ENCODE data around the gene ELK3. TPM values are rescaled to one million over a fixed set of nuclear protein-coding genes. Genes with fewer than 3 reads are reported as not detected.
A peak's percentile ranks its signal among the peaks of the same experiment; 100 is the strongest.

Gene ELK3
- 50.2 and 67.6 TPM in 2 replicates for total RNA-seq

GRCh38 chr12:96193725-96194575 is at the start of gene ELK3:
Gene ELK3, plus strand, starts transcription at chr12:96194375.
- DNase-seq (ENCODE audit: low read depth in 2 of 2), result peak; percentile 95 to 98

DNA sequence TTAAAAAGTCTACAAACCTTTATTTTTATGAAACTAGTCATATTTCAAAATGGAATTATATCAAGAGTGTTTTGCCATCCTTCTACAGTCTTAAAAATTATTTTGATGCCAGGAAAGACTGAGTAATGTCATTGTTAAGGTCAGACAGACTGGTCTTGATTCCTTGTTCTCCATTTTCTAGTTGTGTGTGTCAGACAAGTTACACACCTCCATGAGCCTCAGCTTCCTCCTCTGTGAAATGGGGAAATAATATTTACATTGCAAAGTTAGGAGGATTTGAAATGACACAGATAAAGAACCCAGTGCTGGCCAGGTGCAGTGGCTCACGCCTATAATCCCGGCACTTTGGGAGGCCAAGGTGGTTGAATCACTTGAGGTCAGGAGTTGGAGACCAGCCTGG is 47.4 kb upstream of the ELK3 start:
- no peak for DNase-seq (ENCODE audit: low read depth in 2 of 2)

DNA sequence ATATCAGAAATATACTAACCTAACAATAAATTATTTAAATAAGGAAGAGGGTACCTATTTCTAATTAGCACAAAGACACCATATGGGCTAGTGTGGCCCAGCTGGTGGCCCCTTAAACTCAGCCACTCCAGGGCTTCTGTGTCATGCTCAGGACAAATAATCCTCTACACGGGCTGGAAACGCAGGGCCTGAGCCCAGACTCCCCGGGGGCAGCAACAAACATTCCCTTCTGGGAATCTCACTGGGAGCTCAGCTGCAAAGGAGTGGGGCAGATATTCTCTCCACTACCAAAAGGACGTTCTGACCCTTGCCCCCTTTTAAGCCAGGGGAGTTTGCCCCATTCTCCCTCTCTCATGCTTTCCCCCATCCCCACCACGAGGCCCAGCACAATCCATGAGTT is 43.7 kb upstream of the ELK3 start:
- no peak for DNase-seq (ENCODE audit: low read depth in 2 of 2)

GRCh38 chr12:96152164-96152563 is 42.0 kb upstream of the ELK3 start:
- DNase-seq (ENCODE audit: low read depth in 2 of 2), result no peak

DNA sequence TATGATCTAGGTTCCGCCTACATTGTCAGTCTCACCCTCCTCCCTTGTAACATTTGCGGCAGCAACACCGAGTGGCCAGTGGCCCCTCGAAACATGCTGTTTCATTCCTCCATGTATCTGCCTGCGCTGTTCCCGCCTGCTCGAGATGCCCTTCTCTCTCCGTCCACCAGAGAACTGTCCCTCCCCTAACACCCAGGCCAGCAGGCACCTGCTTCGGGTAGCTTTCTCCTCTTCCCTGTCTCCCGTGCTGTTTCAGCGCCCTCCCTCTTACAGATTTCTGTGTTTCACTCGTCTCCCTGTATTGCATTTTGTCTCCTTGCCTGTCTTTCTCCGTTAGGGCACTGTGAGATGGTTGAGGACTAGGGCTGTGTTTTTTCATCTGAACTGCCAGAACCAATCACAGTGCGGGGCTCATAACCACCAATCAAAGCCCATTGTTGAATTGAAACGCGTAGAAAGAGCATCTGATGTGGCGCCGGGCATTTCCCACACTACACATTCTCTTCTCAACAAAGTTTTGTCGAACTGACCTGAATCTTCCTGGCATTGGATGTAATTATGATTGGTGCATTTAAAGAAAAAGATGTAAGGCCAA is 40.9 kb upstream of the ELK3 start:
- DNase-seq (ENCODE audit: low read depth in 2 of 2), result no peak

GRCh38 chr12:96155181-96155580 is 39.0 kb upstream of the ELK3 start:
- no peak for DNase-seq (ENCODE audit: low read depth in 2 of 2)

- no peak for DNase-seq (ENCODE audit: low read depth in 2 of 2)
These were observed 38.4 kb upstream of the ELK3 start for GRCh38 chr12:96155781-96156180.

- DNase-seq (ENCODE audit: low read depth in 2 of 2), result no peak
These were observed 38.0 kb upstream of the ELK3 start for GRCh38 chr12:96156211-96156610.

- DNase-seq (ENCODE audit: low read depth in 2 of 2), result no peak
These were observed 36.7 kb upstream of the ELK3 start for GRCh38 chr12:96157427-96157826.

GRCh38 chr12:96164951-96165811 is 29.0 kb upstream of the ELK3 start:
- peak; percentile 98 for DNase-seq (ENCODE audit: low read depth in 2 of 2)

DNA sequence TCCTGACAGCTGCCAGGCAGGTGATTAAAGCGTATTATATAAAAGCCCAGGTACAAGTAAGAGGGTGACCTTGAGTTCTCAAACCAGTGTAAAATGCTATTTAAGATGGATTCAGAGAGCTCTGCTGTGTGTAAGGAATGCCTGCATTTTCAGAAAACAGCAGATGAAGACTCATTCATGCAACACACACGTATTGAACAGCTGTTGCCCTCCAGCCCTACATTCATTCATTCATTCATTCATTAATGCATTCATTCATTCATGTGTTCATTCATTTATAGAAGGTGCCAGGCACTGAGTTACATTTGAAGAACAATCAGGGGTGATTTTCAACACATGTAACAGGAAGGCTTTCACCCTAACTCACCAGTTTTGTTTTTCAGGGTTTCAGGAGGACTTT is 27.4 kb upstream of the ELK3 start:
- DNase-seq (ENCODE audit: low read depth in 2 of 2), result no peak

GRCh38 chr12:96167492-96167891 is 26.7 kb upstream of the ELK3 start:
- DNase-seq (ENCODE audit: low read depth in 2 of 2), result no peak

DNA sequence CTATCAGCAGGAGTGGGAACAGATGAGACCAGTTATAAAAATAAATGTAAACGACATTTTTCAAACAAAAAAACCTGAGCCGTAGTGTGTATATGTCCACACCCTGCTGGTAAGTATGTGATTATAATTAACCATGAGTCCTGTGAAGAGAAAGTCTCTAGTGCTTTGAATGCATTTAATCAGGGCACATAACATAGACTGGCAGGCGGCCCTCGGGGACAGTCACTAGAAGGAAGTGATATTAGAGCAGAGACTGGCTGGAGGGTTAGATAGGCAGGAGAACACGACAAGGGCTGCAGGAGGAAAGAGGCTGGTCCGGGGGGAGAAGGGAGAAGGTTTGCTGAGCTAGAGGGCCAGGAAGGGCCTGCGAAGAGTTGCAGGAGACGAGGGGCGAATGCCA is 23.8 kb upstream of the ELK3 start:
- no peak for DNase-seq (ENCODE audit: low read depth in 2 of 2)

DNA sequence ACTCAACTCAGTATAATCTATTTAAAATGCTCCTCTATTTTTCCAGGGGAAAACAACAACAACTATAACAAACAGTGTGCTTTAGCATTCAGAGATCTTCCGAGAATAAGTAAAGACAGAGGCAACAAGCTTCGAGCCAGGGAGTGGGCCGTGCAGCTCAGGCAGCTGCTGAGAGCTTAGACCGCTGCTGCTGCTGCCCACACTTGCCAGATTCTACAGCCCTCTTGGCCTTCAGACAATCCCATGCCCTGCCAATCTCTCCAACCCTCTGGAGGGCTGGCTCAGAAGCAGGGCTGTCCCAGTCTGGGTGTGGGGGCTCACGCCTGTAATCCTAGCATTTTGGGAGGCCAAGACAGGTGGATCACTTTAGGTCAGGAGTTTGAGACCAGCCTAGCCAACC is 23.4 kb upstream of the ELK3 start:
- no peak for DNase-seq (ENCODE audit: low read depth in 2 of 2)

DNA sequence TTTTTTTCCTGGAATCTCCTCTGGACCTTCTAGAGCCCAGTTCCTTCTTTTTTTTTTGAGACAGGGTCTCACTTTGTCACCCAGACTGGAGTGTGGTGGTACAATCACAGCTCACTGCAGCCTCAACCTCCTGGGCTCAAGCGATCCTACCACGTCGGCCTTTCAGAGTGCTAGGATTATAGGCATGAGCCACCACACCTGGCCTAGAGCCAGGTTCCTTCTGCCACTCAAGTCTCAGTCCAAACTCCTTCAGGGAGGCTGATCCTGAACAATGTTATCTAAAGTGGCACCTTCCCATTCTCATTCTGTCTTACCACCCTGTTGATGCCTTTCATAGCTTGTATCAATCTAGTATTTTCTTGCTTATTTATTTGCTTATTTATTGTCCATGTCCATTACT is 22.3 kb upstream of the ELK3 start:
- DNase-seq (ENCODE audit: low read depth in 2 of 2), result no peak

GRCh38 chr12:96172981-96173380 is 21.2 kb upstream of the ELK3 start:
- no peak for DNase-seq (ENCODE audit: low read depth in 2 of 2)

- DNase-seq (ENCODE audit: low read depth in 2 of 2), result no peak
These were observed 17.6 kb upstream of the ELK3 start for GRCh38 chr12:96176575-96176974.

- peak in 1 of 2 donors; percentile 90 for DNase-seq (ENCODE audit: low read depth in 2 of 2)
These were observed 17.2 kb upstream of the ELK3 start for GRCh38 chr12:96177013-96177412.

- no peak for DNase-seq (ENCODE audit: low read depth in 2 of 2)
These were observed 10.3 kb upstream of the ELK3 start for GRCh38 chr12:96183734-96184370.

- no peak for DNase-seq (ENCODE audit: low read depth in 2 of 2)
These were observed 8.3 kb upstream of the ELK3 start for GRCh38 chr12:96185914-96186313.

GRCh38 chr12:96186607-96187301 is 7.4 kb upstream of the ELK3 start:
- DNase-seq (ENCODE audit: low read depth in 2 of 2), result no peak

Data from dermis microvascular lymphatic vessel endothelial cell (primary cell).